Natural killer cell (primary cell): ENCODE measurements around the gene MIPEP. TPM values are rescaled to one million over a fixed set of nuclear protein-coding genes. Genes with fewer than 3 reads are reported as not detected.

ENCODE experiments used
- ATAC-seq, 3 donors: fragments of 150-1000 bp in 2 of 3; fragments of 200-7000 bp in 1 of 3; cut with Tn5 transposase; 1 replicate in 1 of 3; 2 replicates in 2 of 3; pipeline ENCODE4 v1.10.0; 2021; ENCODE audit warnings: mild to moderate bottlenecking in 2 of 3, moderate library complexity in 2 of 3
- DNase-seq, 2 donors: peaks; one replicate each; pipeline versions ENCODE4 v3.0.0 to v3.0.0-alpha.2; 2013 to 2021; ENCODE audit warnings: mixed read lengths in 1 of 2
- H3K27ac ChIP-seq: one replicate; pipeline ENCODE4 v1.5.1; 2013; ENCODE audit warnings: mild to moderate bottlenecking, low read length
- H3K27me3 ChIP-seq: one replicate; pipeline ENCODE4 v1.6.1; 2013; ENCODE audit warnings: low read length; ENCODE audit not compliant: control insufficient read depth, insufficient read depth
- H3K36me3 ChIP-seq: one replicate; pipeline ENCODE4 v1.6.1; 2013; ENCODE audit warnings: low read length; ENCODE audit not compliant: control insufficient read depth, insufficient read depth
- H3K4me1 ChIP-seq: one replicate; pipeline ENCODE4 v1.6.1; 2013; ENCODE audit warnings: low read length; ENCODE audit not compliant: control insufficient read depth, insufficient read depth
- H3K4me3 ChIP-seq: one replicate; pipeline ENCODE4 v1.5.1; 2013; ENCODE audit warnings: low read length
- H3K9me3 ChIP-seq: one replicate; pipeline ENCODE4 v1.6.1; 2013; ENCODE audit warnings: low read length; ENCODE audit not compliant: control insufficient read depth, insufficient read depth
- H3K27ac Mint-ChIP-seq, 2 donors: one replicate each; pipeline ENCODE4 v1.8.0; 2022; ENCODE audit warnings: mild to moderate bottlenecking in 2 of 2, mixed read lengths in 2 of 2, moderate library complexity in 1 of 2
- H3K27me3 Mint-ChIP-seq, 2 donors: one replicate each; pipeline ENCODE4 v1.8.0; 2022; ENCODE audit warnings: low read depth in 2 of 2, mixed read lengths in 2 of 2
- H3K36me3 Mint-ChIP-seq: one replicate; pipeline ENCODE4 v1.8.0; 2022; ENCODE audit warnings: mixed read lengths
- H3K4me1 Mint-ChIP-seq, 2 donors: one replicate each; pipeline ENCODE4 v1.8.0; 2022; ENCODE audit warnings: mixed read lengths in 2 of 2
- H3K4me3 Mint-ChIP-seq: one replicate; pipeline ENCODE4 v1.8.0; 2022; ENCODE audit warnings: mild to moderate bottlenecking, moderate library complexity, mixed read lengths
- H3K9me3 Mint-ChIP-seq, 2 donors: one replicate each; pipeline ENCODE4 v1.8.0; 2022; ENCODE audit warnings: mixed read lengths in 2 of 2
- CTCF ChIP-seq: fragments of 200-600 bp; IDR thresholded peaks from one replicate; pipeline ENCODE4 v1.8.0; 2022; ENCODE audit warnings: antibody characterized with exemption
- WGBS: methylation state at CpG from one replicate; pipeline ENCODE4 v1.1.7; 2013; ENCODE audit warnings: missing lambda C conversion rate; ENCODE audit not compliant: insufficient coverage; 5-methylcytosine and 5-hydroxymethylcytosine counted together
- intact Hi-C: fragments of 100-400 bp; cut with micrococcal nuclease; formaldehyde crosslinking; loops from one replicate; pipeline ENCODE4 v1.14.2; 2022
- total RNA-seq, 4 donors: library from RNA; stranded (reverse); fragments of 120-200 nt in 1 of 4; gene quantifications; one replicate each; pipeline versions ENCODE4 v1.2.3 to v1.2.4, GENCODE V29; 2013 to 2022

MIPEP gene
- total RNA-seq, 3 donors from 2014 or later (not counting 1 experiment from before 2014, with no cell fraction given), result 9.7 to 10.1 (median 9.7) TPM

- peaks cover 0 to 6% of the 10 kb centered on the region in 2 donors for H3K4me1 Mint-ChIP-seq
- no peaks in the 10 kb centered on the region for H3K9me3 Mint-ChIP-seq
Measured at GRCh38 chr13:23680845-23681669, 208.1 kb downstream of the MIPEP start.

More at GRCh38 chr13:23680845-23681669, 208.1 kb downstream of the MIPEP start:
- DNase-seq, result no peak
- H3K27ac ChIP-seq, result no peak overlapping the region
- no peaks in the 10 kb centered on the region for H3K27me3 ChIP-seq
- Mint-ChIP-seq H3K27me3 (peaks cover 12 to 14% of the 10 kb centered on the region in 2 donors), H3K4me3 (no peak overlapping the region), H3K27ac (no peak overlapping the region), H3K36me3 (peaks cover 6% of the 10 kb centered on the region)
- H3K36me3 ChIP-seq, result no peaks in the 10 kb centered on the region
- intact Hi-C loops, result no loop called here
- H3K9me3 ChIP-seq, result no peaks in the 10 kb centered on the region
- ATAC-seq, result no peak
- 90% methylated on average over 10 of the region's 10 CpGs for WGBS
- H3K4me1 ChIP-seq, result no peaks in the 10 kb centered on the region
- no peak overlapping the region for H3K4me3 ChIP-seq
- no peak for TF ChIP-seq CTCF

Other genes with a start within 250 kb of the MIPEP start
- not detected for gene C1QTNF9B, start 8.1 kb upstream of the MIPEP start, total RNA-seq